Measurements from ENCODE around the gene ATP6V1A.

Gene ATP6V1A

GRCh38 chr3:113829576-113830354, 82.9 kb downstream of the ATP6V1A start:
- H3K4me3 ChIP-seq (IDR thresholded peaks at IDR 0.05; ENCODE audit: insufficient read depth, low read depth, low read length) = no peak overlapping the region
- no peak for TF ChIP-seq CTCF (conservative IDR thresholded peaks at IDR 0.05; ENCODE audit: low read depth, low read length)
- H3K79me2 ChIP-seq (ENCODE audit: insufficient read depth, low read depth) = no peaks in the 10 kb centered on the region
- no peak overlapping the region for H2AFZ ChIP-seq (ENCODE audit: low read depth)
- H4K20me1 ChIP-seq (ENCODE audit: insufficient read depth) = no peaks in the 10 kb centered on the region
- H3K4me1 ChIP-seq (ENCODE audit: low read depth, poor library complexity, severe bottlenecking) = no peaks in the 10 kb centered on the region
- H3K27me3 ChIP-seq (ENCODE audit: insufficient read depth, low read depth) = no peaks in the 10 kb centered on the region
- no peak overlapping the region for H3K9ac ChIP-seq
- no peak overlapping the region for H3K27ac ChIP-seq
- 0 out of 2 replicates have a peak, but pooled peaks cover 3% of the 10 kb centered on the region for H3K36me3 ChIP-seq (ENCODE audit: insufficient read depth)
- no peak overlapping the region for H3K4me2 ChIP-seq

GRCh38 chr3:113831103-113831355, 84.2 kb downstream of the ATP6V1A start:
- TF ChIP-seq CTCF (conservative IDR thresholded peaks at IDR 0.05; ENCODE audit: low read depth, low read length) = no peak
- Histone ChIP-seq H3K27ac (no peak overlapping the region), H3K4me3 (IDR thresholded peaks at IDR 0.05; ENCODE audit: insufficient read depth, low read depth, low read length) (no peak overlapping the region), H4K20me1 (ENCODE audit: insufficient read depth) (no peaks in the 10 kb centered on the region), H3K4me2 (no peak overlapping the region), H3K79me2 (ENCODE audit: insufficient read depth, low read depth) (no peaks in the 10 kb centered on the region), H2AFZ (ENCODE audit: low read depth) (no peak overlapping the region), H3K4me1 (ENCODE audit: low read depth, poor library complexity, severe bottlenecking) (no peaks in the 10 kb centered on the region), H3K36me3 (ENCODE audit: insufficient read depth) (0 out of 2 replicates have a peak, but pooled peaks cover 3% of the 10 kb centered on the region), H3K9ac (no peak overlapping the region), H3K27me3 (ENCODE audit: insufficient read depth, low read depth) (no peaks in the 10 kb centered on the region)

GRCh38 chr3:113832477-113833164, 85.8 kb downstream of the ATP6V1A start:
- Histone ChIP-seq H3K4me1 (ENCODE audit: low read depth, poor library complexity, severe bottlenecking) (no peaks in the 10 kb centered on the region), H3K27me3 (ENCODE audit: insufficient read depth, low read depth) (no peaks in the 10 kb centered on the region), H3K79me2 (ENCODE audit: insufficient read depth, low read depth) (no peaks in the 10 kb centered on the region), H4K20me1 (ENCODE audit: insufficient read depth) (no peaks in the 10 kb centered on the region), H3K4me3 (IDR thresholded peaks at IDR 0.05; ENCODE audit: insufficient read depth, low read depth, low read length) (no peak overlapping the region), H3K36me3 (ENCODE audit: insufficient read depth) (0 out of 2 replicates have a peak, but pooled peaks cover 3% of the 10 kb centered on the region), H3K4me2 (no peak overlapping the region), H3K27ac (no peak overlapping the region), H2AFZ (ENCODE audit: low read depth) (no peak overlapping the region), H3K9ac (no peak overlapping the region)
- TF ChIP-seq CTCF (conservative IDR thresholded peaks at IDR 0.05; ENCODE audit: low read depth, low read length) = no peak

DNA sequence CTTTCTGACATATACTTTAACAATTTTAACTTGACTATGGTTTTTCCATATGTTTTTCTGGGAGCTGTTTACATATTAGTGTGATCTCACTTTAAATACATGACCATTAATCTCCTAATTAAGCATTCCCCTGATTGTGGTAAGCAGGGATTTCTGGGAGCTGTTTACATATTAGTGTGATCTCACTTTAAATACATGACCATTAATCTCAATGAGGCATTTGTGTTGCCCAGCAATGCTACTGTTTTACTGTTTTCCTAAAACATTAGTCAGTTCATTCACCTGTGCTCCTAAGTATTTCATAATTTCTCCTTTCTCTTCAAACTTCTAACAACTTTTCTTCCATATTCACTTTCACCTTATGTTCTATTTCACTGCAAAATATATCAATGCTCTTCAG, 88.1 kb downstream of the ATP6V1A start:
- Histone ChIP-seq H3K79me2 (ENCODE audit: insufficient read depth, low read depth) (no peaks in the 10 kb centered on the region), H3K4me1 (ENCODE audit: low read depth, poor library complexity, severe bottlenecking) (peaks cover 4% of the 10 kb centered on the region), H3K9ac (no peak overlapping the region), H3K36me3 (ENCODE audit: insufficient read depth) (0 out of 2 replicates have a peak, but pooled peaks cover 3% of the 10 kb centered on the region), H3K4me2 (no peak overlapping the region), H3K27ac (no peak overlapping the region), H2AFZ (ENCODE audit: low read depth) (no peak overlapping the region), H3K4me3 (IDR thresholded peaks at IDR 0.05; ENCODE audit: insufficient read depth, low read depth, low read length) (no peak overlapping the region), H3K27me3 (ENCODE audit: insufficient read depth, low read depth) (no peaks in the 10 kb centered on the region), H4K20me1 (ENCODE audit: insufficient read depth) (no peaks in the 10 kb centered on the region)
- TF ChIP-seq CTCF (conservative IDR thresholded peaks at IDR 0.05; ENCODE audit: low read depth, low read length) = no peak

Measured in KMS-11 (cell line).